ENCODE measurements around the gene GRAMD1A.

The GRAMD1A gene

GRCh38 chr19:35066691-35067563 is 66.8 kb downstream of the GRAMD1A start:
- H3K27ac ChIP-seq = no peak overlapping the region
- TF ChIP-seq ZFX (IDR thresholded peaks at IDR 0.05) (no peak), CTCF (conservative IDR thresholded peaks at IDR 0.05) (peak; percentile 91)

DNA sequence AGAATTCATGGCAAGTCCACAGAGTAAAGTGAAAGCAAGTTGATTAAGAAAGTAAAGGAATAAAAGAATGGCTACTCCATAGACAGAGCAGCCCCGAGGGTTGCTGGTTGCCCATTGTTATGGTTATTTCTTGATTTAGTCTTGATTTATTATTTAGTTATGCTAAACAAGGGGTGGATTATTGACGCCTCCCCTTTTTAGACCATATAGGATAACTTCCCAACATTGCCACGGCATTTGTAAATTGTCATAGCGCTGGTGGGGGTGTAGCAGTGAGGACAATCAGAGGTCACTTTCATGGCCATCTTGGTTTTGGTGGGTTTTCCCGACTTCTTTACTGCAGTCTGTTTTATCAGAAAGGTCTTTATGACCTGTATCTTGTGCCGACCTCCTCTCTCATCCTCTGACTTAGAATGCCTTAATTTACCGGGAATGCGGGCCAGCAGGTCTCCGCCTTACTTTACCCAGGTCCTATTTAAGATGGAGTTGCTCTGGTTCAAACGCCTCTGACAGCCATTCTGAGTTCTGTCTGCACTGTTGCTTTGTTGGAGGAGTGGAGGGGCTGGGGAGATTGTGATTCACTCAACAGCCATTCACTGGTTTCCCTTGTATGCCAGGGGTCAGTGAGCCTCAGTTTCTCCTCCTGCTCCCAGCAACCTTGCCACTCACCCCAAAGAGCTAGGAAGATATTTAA is 69.0 kb downstream of the GRAMD1A start:
- peak overlapping the region; percentile 40 for H3K27ac ChIP-seq
- TF ChIP-seq ZFX (IDR thresholded peaks at IDR 0.05) (no peak), CTCF (conservative IDR thresholded peaks at IDR 0.05) (no peak)

DNA sequence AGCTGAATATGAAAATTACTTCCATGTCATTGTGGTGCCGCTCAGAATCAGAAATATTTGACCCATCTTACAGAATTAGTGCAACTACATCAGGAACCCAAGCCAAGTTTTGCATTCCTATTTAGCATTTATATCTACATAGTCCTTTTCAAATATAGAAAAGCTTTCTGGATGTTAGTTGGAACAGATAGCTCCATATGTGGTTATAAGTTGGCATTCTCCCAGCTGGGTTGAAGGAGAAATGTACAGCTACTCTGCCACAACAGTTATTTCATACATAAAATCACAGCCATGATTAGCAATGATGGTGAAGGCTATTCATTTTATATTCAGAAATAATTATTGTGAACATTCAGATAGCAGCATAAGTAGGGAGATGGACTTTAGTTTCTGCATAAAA is 69.6 kb downstream of the GRAMD1A start:
- TF ChIP-seq ZFX (IDR thresholded peaks at IDR 0.05) = no peak
- TF ChIP-seq CTCF (conservative IDR thresholded peaks at IDR 0.05) = no peak
- no peak overlapping the region for H3K27ac ChIP-seq

DNA sequence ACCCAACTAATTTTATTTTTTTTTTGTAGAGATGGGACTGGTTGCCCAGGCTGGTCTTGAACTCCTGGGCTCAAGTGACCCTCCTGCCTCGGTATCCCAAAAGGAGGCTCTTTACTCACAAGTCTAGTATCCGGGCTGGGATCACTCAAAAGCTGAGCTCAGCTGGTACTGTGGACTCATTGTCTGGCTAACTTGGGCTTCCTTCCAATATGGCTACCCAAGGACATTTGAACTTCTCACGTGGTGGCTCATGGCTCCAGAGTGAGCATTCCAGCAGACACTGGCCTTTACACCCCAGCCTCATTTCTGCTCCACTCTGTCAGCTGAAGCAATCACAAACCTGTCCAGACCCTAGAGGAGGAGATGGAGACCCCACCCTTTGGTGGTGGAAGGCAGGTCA is 70.3 kb downstream of the GRAMD1A start:
- no peak overlapping the region for H3K27ac ChIP-seq
- TF ChIP-seq ZFX (IDR thresholded peaks at IDR 0.05) = no peak
- TF ChIP-seq CTCF (conservative IDR thresholded peaks at IDR 0.05) = no peak

GRCh38 chr19:35073516-35073915 is 73.4 kb downstream of the GRAMD1A start:
- H3K27ac ChIP-seq = no peak overlapping the region
- TF ChIP-seq CTCF (conservative IDR thresholded peaks at IDR 0.05) = no peak
- no peak for TF ChIP-seq ZFX (IDR thresholded peaks at IDR 0.05)

DNA sequence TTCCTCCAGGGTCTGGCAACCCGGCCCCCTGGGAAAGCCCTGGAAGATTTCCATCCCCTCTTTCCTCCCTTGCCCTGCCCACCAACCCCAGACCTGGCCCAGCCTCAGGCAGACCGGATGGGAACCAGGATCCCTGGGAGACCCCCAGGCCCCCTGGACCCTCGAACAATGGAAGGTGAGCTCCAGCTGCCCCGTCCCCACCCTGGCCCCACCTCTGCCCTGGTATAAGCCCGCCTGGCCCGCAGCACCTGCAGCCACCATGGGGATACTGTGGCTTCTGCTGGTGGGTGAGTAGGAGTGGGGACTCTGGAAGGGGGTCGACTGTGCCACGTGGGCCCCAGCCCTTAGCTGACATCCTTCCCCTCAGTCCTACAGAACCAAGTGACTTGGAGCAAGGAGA is 73.8 kb downstream of the GRAMD1A start:
- TF ChIP-seq CTCF (conservative IDR thresholded peaks at IDR 0.05) = no peak
- no peak for TF ChIP-seq ZFX (IDR thresholded peaks at IDR 0.05)
- no peak overlapping the region for H3K27ac ChIP-seq
